HepG2 (cell line): ENCODE data around the gene SLC5A6. TPM values are rescaled to one million over a fixed set of nuclear protein-coding genes. Genes with fewer than 3 reads are reported as not detected.

ENCODE experiments used
- CCAR2 ChIP-seq: fragments of 200-400 bp; formaldehyde crosslinking; optimal IDR thresholded peaks from 2 replicates; pipeline ENCODE3; 2018; ENCODE audit warnings: low read depth, mild to moderate bottlenecking, low read length, moderate library complexity
- GPN1 ChIP-seq: sonication (generic); formaldehyde crosslinking; IDR thresholded peaks from 2 replicates; pipeline ENCODE4 v1.5.1; 2020; ENCODE audit warnings: missing genetic modification reagents, borderline replicate concordance
- HIC2 ChIP-seq: sonication (generic); formaldehyde crosslinking; IDR thresholded peaks from 2 replicates; pipeline ENCODE4 v1.9.0; 2022; ENCODE audit warnings: low read depth, missing genetic modification reagents
- ISX ChIP-seq: sonication (generic); formaldehyde crosslinking; conservative IDR thresholded peaks from 2 replicates; pipeline ENCODE4 v1.5.0; 2020; ENCODE audit warnings: missing genetic modification reagents
- TBP ChIP-seq: sonication (generic); formaldehyde crosslinking; IDR thresholded peaks from 2 replicates; pipeline ENCODE4 v1.5.0; 2020; ENCODE audit warnings: missing genetic modification reagents
- TBX2 ChIP-seq: sonication (generic); formaldehyde crosslinking; IDR thresholded peaks from 2 replicates; pipeline ENCODE4 v1.5.0; 2020; ENCODE audit warnings: missing genetic modification reagents, mild to moderate bottlenecking, borderline replicate concordance
- TFAP4 ChIP-seq: sonication (generic); IDR thresholded peaks from 2 replicates; pipeline ENCODE4 v1.6.1; 2016; ENCODE audit warnings: low read depth, borderline replicate concordance
- ZFP82 ChIP-seq: sonication (generic); formaldehyde crosslinking; IDR thresholded peaks from 2 replicates; pipeline ENCODE4 v1.5.1; 2020; ENCODE audit warnings: mild to moderate bottlenecking, missing genetic modification reagents, borderline replicate concordance
- ZNF143 ChIP-seq: sonication (generic); formaldehyde crosslinking; IDR thresholded peaks from 2 replicates; pipeline ENCODE4 v1.4.0; 2020; ENCODE audit warnings: missing genetic modification reagents
- ZNF350 ChIP-seq: sonication (generic); formaldehyde crosslinking; IDR thresholded peaks from 2 replicates; pipeline ENCODE4 v1.4.0; 2020; ENCODE audit warnings: mild to moderate bottlenecking, low read depth, missing genetic modification reagents, borderline replicate concordance
- ZNF660 ChIP-seq: sonication (generic); formaldehyde crosslinking; IDR thresholded peaks from 2 replicates; pipeline ENCODE4 v1.5.1; 2020; ENCODE audit warnings: mild to moderate bottlenecking, low read depth, missing genetic modification reagents, borderline replicate concordance
- polyA plus RNA-seq, 8 experiments: library from polyadenylated mRNA; depleted of rRNA in 3 of 8; stranded (reverse) in 7 of 8; unstranded in 1 of 8; fragments of >200 nt; fragmentation: Illumina TruSeq in 4 of 8; extraction: Trizol in 4 of 8; gene quantifications; 2 replicates each; pipeline versions ENCODE4 v1.2.1 to v1.2.3, GENCODE V29; 2011 to 2016; ENCODE audit warnings: low read depth in 4 of 8, missing spikeins in 1 of 8, mixed read lengths in 1 of 8; ENCODE audit not compliant: insufficient read depth in 1 of 8
- total RNA-seq, 5 experiments: library from RNA; depleted of rRNA; stranded (reverse); fragments of >200 nt; fragmentation: Illumina TruSeq; extraction: Trizol; gene quantifications; 2 replicates each; pipeline ENCODE4 v1.2.3, GENCODE V29; 2016; ENCODE audit warnings: low read depth in 1 of 5
- TF ChIP-seq, protein P1 (sequence below), 2 experiments: fragments of 450-650 bp in 1 of 2; sonication (generic) in 1 of 2; formaldehyde crosslinking in 1 of 2; IDR thresholded peaks; 2 replicates each; pipeline versions ENCODE4 v1.6.1 to v1.8.0; 2016 to 2022; ENCODE audit warnings: antibody characterized with exemption in 1 of 2, mild to moderate bottlenecking in 1 of 2, missing genetic modification reagents in 1 of 2
- TF ChIP-seq, protein P2 (sequence below): sonication (generic); formaldehyde crosslinking; IDR thresholded peaks from 2 replicates; pipeline ENCODE4 v1.4.0; 2020; ENCODE audit warnings: mild to moderate bottlenecking, missing genetic modification reagents

SLC5A6 gene
- total and polyA plus RNA-seq, 2 of the 13 experiments (the other 11 are each of a cell fraction or from before 2014, with no cell fraction given) = 135 to 417 TPM

- TF ChIP-seq TFAP4 = peak; percentile 53; the same call in 1 of the 2 replicates
- TF ChIP-seq TBX2 = peak; percentile 66; the same call in 1 of the 2 replicates
- no peak for TF ChIP-seq HIC2
- TF ChIP-seq ZNF350 (CRISPR knock-in tag) = no peak
- TF ChIP-seq, protein P1, sequence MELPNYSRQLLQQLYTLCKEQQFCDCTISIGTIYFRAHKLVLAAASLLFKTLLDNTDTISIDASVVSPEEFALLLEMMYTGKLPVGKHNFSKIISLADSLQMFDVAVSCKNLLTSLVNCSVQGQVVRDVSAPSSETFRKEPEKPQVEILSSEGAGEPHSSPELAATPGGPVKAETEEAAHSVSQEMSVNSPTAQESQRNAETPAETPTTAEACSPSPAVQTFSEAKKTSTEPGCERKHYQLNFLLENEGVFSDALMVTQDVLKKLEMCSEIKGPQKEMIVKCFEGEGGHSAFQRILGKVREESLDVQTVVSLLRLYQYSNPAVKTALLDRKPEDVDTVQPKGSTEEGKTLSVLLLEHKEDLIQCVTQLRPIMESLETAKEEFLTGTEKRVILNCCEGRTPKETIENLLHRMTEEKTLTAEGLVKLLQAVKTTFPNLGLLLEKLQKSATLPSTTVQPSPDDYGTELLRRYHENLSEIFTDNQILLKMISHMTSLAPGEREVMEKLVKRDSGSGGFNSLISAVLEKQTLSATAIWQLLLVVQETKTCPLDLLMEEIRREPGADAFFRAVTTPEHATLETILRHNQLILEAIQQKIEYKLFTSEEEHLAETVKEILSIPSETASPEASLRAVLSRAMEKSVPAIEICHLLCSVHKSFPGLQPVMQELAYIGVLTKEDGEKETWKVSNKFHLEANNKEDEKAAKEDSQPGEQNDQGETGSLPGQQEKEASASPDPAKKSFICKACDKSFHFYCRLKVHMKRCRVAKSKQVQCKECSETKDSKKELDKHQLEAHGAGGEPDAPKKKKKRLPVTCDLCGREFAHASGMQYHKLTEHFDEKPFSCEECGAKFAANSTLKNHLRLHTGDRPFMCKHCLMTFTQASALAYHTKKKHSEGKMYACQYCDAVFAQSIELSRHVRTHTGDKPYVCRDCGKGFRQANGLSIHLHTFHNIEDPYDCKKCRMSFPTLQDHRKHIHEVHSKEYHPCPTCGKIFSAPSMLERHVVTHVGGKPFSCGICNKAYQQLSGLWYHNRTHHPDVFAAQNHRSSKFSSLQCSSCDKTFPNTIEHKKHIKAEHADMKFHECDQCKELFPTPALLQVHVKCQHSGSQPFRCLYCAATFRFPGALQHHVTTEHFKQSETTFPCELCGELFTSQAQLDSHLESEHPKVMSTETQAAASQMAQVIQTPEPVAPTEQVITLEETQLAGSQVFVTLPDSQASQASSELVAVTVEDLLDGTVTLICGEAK (IDR thresholded peaks at IDR 0.05) = no peak
- TF ChIP-seq, protein P1 (CRISPR knock-in tag; IDR thresholded peaks at IDR 0.05) = no peak
- TF ChIP-seq ZNF143 (CRISPR knock-in tag) = no peak
- TF ChIP-seq ZNF660 (CRISPR knock-in tag) = no peak
- TF ChIP-seq CCAR2 = no peak
- no peak for TF ChIP-seq TBP
- TF ChIP-seq, protein P2, sequence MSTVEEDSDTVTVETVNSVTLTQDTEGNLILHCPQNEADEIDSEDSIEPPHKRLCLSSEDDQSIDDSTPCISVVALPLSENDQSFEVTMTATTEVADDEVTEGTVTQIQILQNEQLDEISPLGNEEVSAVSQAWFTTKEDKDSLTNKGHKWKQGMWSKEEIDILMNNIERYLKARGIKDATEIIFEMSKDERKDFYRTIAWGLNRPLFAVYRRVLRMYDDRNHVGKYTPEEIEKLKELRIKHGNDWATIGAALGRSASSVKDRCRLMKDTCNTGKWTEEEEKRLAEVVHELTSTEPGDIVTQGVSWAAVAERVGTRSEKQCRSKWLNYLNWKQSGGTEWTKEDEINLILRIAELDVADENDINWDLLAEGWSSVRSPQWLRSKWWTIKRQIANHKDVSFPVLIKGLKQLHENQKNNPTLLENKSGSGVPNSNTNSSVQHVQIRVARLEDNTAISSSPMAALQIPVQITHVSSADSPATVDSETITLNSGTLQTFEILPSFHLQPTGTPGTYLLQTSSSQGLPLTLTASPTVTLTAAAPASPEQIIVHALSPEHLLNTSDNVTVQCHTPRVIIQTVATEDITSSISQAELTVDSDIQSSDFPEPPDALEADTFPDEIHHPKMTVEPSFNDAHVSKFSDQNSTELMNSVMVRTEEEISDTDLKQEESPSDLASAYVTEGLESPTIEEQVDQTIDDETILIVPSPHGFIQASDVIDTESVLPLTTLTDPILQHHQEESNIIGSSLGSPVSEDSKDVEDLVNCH (CRISPR knock-in tag) = no peak
- no peak for TF ChIP-seq ISX (CRISPR knock-in tag)
- no peak for TF ChIP-seq ZFP82
- TF ChIP-seq GPN1 (CRISPR knock-in tag) = no peak
Observed at GRCh38 chr2:27185331-27186026, 26.6 kb downstream of the SLC5A6 start (continued).
